HEK293 (cell line): ENCODE data around the gene RPP25L.
A peak's percentile ranks its signal among the peaks of the same experiment; 100 is the strongest.

Experiments used
- CTCF ChIA-PET: fragments of 350-600 bp; formaldehyde crosslinking; extraction: SDS; loops from one replicate; lab custom pipeline; 2021; ENCODE audit warnings: antibody characterized with exemption; lab: Yijun Ruan, JAX
- POLR2A ChIA-PET: fragments of 300-600 bp; formaldehyde crosslinking; extraction: SDS; loops from one replicate; lab custom pipeline; 2020; ENCODE audit warnings: antibody characterized with exemption, inconsistent platforms; lab: Yijun Ruan, JAX
- H3K27ac ChIP-seq: fragments of 200-500 bp; sonication (Bioruptor generic); 2 replicates; pipeline ENCODE4 v1.5.1; 2014; ENCODE audit warnings: low read depth, low read length, control low read depth, inconsistent platforms; ENCODE audit errors: extremely low read depth
- H3K36me3 ChIP-seq, 2 experiments: fragments of 200-500 bp in 1 of 2; sonication (Bioruptor generic) in 1 of 2; 1 replicate in 1 of 2; 2 replicates in 1 of 2; pipeline ENCODE4 v1.5.1; 2014 to 2017; ENCODE audit warnings: inconsistent platforms in 2 of 2, low read length in 2 of 2; ENCODE audit not compliant: control insufficient read depth in 2 of 2, insufficient read depth in 1 of 2
- H3K4me1 ChIP-seq: fragments of 200-500 bp; sonication (Bioruptor generic); 2 replicates; pipeline ENCODE4 v1.5.1; 2014; ENCODE audit warnings: mild to moderate bottlenecking, low read length, inconsistent platforms; ENCODE audit not compliant: control insufficient read depth, insufficient read depth
- H3K4me3 ChIP-seq: 2 replicates; pipeline ENCODE4 v1.5.1; 2011; ENCODE audit warnings: low read depth, mild to moderate bottlenecking, control low read depth, low read length, moderate library complexity
- H3K9me3 ChIP-seq: fragments of 200-500 bp; sonication (Bioruptor generic); 2 replicates; pipeline ENCODE4 v1.5.1; 2014; ENCODE audit warnings: low read depth, low read length, inconsistent platforms; ENCODE audit not compliant: control insufficient read depth, insufficient read depth
- EGR2 ChIP-seq: fragments of 450-650 bp; formaldehyde crosslinking; IDR thresholded peaks from 2 replicates; pipeline ENCODE4 v1.5.1; 2016; ENCODE audit warnings: low read depth, missing biosample characterization, missing genetic modification characterization
- KLF1 ChIP-seq: fragments of 450-650 bp; formaldehyde crosslinking; IDR thresholded peaks from 2 replicates; pipeline ENCODE4 v1.5.1; 2016; ENCODE audit warnings: missing biosample characterization, missing genetic modification characterization
- YY1 ChIP-seq: fragments of 450-650 bp; formaldehyde crosslinking; IDR thresholded peaks from 2 replicates; pipeline ENCODE4 v1.5.1; 2018; ENCODE audit warnings: missing biosample characterization, missing genetic modification characterization
- ZFHX2 ChIP-seq: fragments of 450-650 bp; formaldehyde crosslinking; conservative IDR thresholded peaks from 2 replicates; pipeline ENCODE4 v1.5.1; 2016; ENCODE audit warnings: missing biosample characterization, missing genetic modification characterization
- ZNF132 ChIP-seq: fragments of 450-650 bp; formaldehyde crosslinking; IDR thresholded peaks from 2 replicates; pipeline ENCODE4 v1.5.1; 2017; ENCODE audit warnings: missing biosample characterization, missing genetic modification characterization, borderline replicate concordance
- ZNF24 ChIP-seq: fragments of 450-650 bp; formaldehyde crosslinking; IDR thresholded peaks from 2 replicates; pipeline ENCODE4 v1.5.1; 2016; ENCODE audit warnings: missing biosample characterization, missing genetic modification characterization
- ZNF473 ChIP-seq: fragments of 450-650 bp; formaldehyde crosslinking; IDR thresholded peaks from 2 replicates; pipeline ENCODE4 v1.5.1; 2017; ENCODE audit warnings: missing biosample characterization, missing genetic modification characterization
- ZNF548 ChIP-seq: fragments of 450-650 bp; formaldehyde crosslinking; IDR thresholded peaks from 2 replicates; pipeline ENCODE4 v1.5.1; 2016; ENCODE audit warnings: missing biosample characterization, missing genetic modification characterization
- ZNF621 ChIP-seq: fragments of 450-650 bp; formaldehyde crosslinking; IDR thresholded peaks from 2 replicates; pipeline ENCODE4 v1.5.1; 2017; ENCODE audit warnings: missing biosample characterization, missing genetic modification characterization
- TF ChIP-seq, protein P1 (sequence below): fragments of 450-650 bp; formaldehyde crosslinking; IDR thresholded peaks from 2 replicates; pipeline ENCODE4 v1.5.1; 2017; ENCODE audit warnings: missing biosample characterization, mild to moderate bottlenecking, missing genetic modification characterization, moderate library complexity
- TF ChIP-seq, protein P2 (sequence below): fragments of 450-650 bp; formaldehyde crosslinking; IDR thresholded peaks from 2 replicates; pipeline ENCODE4 v1.5.1; 2016; ENCODE audit warnings: missing biosample characterization, missing genetic modification characterization

Gene RPP25L

DNA sequence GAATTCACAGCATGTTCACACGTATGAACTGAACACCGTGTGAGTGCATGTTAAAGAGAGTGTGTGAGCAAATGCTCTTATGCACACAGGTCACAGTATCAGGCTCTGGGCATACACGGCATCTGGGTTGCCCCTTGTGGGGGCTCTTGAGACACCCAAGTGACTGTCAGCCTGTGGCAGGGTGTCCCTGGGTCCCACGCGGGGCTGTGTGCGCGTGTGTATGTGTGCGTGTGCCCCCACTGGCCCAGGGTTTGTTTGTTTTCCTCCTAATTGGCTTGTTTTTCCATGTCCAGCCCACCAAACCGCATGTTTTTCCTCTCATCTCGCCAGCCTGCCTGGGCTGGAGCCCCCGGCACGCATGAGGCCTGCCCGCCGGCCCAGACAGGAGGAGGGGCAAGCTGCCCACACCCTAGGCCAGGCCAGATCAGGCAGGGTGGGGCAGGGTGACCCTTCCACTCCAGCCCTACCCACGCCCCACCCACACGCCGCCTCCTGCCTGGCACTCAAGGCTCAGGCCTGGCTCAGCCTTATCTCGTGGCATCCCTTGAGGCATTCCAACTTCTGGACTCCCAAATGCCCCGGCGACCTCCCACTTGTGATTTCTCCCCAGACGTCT lies 51.2 kb downstream of the RPP25L start:
- ChIA-PET CTCF (interaction anchor here (0.8 to 1.6 kb wide), 7 partner anchors 9 to 259 kb away, joined by 3 to 8 read pairs (median 3); no protein-coding TSS in a partner anchor), POLR2A (no interaction called here)
- Histone ChIP-seq H3K4me3 (no peak overlapping the region), H3K36me3 (no peaks in the 10 kb centered on the region), H3K4me1 (no peaks in the 10 kb centered on the region), H3K9me3 (no peaks in the 10 kb centered on the region)
- TF ChIP-seq, protein P1, sequence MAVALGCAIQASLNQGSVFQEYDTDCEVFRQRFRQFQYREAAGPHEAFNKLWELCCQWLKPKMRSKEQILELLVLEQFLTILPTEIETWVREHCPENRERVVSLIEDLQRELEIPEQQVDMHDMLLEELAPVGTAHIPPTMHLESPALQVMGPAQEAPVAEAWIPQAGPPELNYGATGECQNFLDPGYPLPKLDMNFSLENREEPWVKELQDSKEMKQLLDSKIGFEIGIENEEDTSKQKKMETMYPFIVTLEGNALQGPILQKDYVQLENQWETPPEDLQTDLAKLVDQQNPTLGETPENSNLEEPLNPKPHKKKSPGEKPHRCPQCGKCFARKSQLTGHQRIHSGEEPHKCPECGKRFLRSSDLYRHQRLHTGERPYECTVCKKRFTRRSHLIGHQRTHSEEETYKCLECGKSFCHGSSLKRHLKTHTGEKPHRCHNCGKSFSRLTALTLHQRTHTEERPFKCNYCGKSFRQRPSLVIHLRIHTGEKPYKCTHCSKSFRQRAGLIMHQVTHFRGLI (tag by site-specific recombination): no peak
- TF ChIP-seq ZFHX2 (tag by site-specific recombination) (peak; percentile 72), ZNF621 (no peak), KLF1 (tag by site-specific recombination) (peak; percentile 55), ZNF132 (no peak), EGR2 (tag by site-specific recombination) (peak; percentile 71), ZNF548 (tag by site-specific recombination) (no peak), ZNF473 (no peak), YY1 (tag by site-specific recombination) (no peak), ZNF24 (tag by site-specific recombination) (no peak)
- TF ChIP-seq, protein P2, sequence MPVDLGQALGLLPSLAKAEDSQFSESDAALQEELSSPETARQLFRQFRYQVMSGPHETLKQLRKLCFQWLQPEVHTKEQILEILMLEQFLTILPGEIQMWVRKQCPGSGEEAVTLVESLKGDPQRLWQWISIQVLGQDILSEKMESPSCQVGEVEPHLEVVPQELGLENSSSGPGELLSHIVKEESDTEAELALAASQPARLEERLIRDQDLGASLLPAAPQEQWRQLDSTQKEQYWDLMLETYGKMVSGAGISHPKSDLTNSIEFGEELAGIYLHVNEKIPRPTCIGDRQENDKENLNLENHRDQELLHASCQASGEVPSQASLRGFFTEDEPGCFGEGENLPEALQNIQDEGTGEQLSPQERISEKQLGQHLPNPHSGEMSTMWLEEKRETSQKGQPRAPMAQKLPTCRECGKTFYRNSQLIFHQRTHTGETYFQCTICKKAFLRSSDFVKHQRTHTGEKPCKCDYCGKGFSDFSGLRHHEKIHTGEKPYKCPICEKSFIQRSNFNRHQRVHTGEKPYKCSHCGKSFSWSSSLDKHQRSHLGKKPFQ (tag by site-specific recombination): no peak
- TF ChIP-seq, all 188 proteins: peak for 3
- no peak overlapping the region for H3K27ac ChIP-seq
